HepG2 (cell line): ENCODE measurements around the gene ANXA11.

ENCODE experiments used
- MYNN ChIP-seq: sonication (generic); formaldehyde crosslinking; IDR thresholded peaks from 2 replicates; pipeline ENCODE4 v1.4.0; 2020; ENCODE audit warnings: mild to moderate bottlenecking, low read depth, missing genetic modification reagents
- WIZ ChIP-seq: sonication (generic); formaldehyde crosslinking; IDR thresholded peaks from 2 replicates; pipeline ENCODE4 v1.5.1; 2020; ENCODE audit warnings: mild to moderate bottlenecking, missing genetic modification reagents
- TF ChIP-seq, protein P1 (sequence below): sonication (generic); formaldehyde crosslinking; IDR thresholded peaks from 2 replicates; pipeline ENCODE4 v1.4.0; 2020; ENCODE audit warnings: missing genetic modification reagents

DNA sequence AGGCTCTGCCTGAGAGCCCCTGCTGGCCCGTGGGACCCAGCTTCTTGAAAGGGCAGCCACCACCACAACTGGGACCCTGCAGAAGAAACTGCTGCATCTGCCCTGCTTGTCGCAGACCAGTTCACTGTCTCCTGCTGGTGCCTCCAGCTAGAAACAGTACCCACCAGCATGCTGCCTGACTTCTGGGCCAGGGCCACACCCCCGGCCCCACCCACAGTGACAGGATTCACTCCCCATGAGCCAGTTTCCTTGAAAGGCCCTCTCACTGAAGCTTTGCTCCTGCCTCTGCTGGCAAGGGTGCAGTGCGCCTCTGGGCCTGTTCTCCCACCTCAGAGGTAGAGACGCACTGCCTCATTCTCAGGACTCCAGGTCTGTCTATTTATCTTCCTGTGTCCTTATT lies 32.4 kb downstream of the ANXA11 start:
- TF ChIP-seq MYNN (no peak), WIZ (CRISPR knock-in tag) (no peak)
- TF ChIP-seq, protein P1, sequence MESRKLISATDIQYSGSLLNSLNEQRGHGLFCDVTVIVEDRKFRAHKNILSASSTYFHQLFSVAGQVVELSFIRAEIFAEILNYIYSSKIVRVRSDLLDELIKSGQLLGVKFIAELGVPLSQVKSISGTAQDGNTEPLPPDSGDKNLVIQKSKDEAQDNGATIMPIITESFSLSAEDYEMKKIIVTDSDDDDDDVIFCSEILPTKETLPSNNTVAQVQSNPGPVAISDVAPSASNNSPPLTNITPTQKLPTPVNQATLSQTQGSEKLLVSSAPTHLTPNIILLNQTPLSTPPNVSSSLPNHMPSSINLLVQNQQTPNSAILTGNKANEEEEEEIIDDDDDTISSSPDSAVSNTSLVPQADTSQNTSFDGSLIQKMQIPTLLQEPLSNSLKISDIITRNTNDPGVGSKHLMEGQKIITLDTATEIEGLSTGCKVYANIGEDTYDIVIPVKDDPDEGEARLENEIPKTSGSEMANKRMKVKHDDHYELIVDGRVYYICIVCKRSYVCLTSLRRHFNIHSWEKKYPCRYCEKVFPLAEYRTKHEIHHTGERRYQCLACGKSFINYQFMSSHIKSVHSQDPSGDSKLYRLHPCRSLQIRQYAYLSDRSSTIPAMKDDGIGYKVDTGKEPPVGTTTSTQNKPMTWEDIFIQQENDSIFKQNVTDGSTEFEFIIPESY (CRISPR knock-in tag) = no peak
